IPS DF 6.9 (cell line): ENCODE measurements around the gene LATS2.
A peak's percentile ranks its signal among the peaks of the same experiment; 100 is the strongest.

Experiments used
- DNase-seq: peaks from one replicate; pipeline ENCODE4 v3.0.0-alpha.2; 2013; ENCODE audit warnings: low read depth, low spot score
- H3K27ac ChIP-seq: one replicate; pipeline ENCODE4 v1.5.1; 2013; ENCODE audit warnings: low read length, control low read depth
- H3K27me3 ChIP-seq: 2 replicates; pipeline ENCODE4 v1.6.1; 2013; ENCODE audit warnings: mild to moderate bottlenecking, low read length; ENCODE audit not compliant: control insufficient read depth, insufficient read depth
- H3K36me3 ChIP-seq: 2 replicates; pipeline ENCODE4 v1.6.1; 2013; ENCODE audit warnings: low read length; ENCODE audit not compliant: control insufficient read depth, insufficient read depth
- H3K4me1 ChIP-seq: 2 replicates; pipeline ENCODE4 v1.6.1; 2013; ENCODE audit warnings: low read length; ENCODE audit not compliant: control insufficient read depth, insufficient read depth
- H3K4me3 ChIP-seq: 2 replicates; pipeline ENCODE4 v1.5.1; 2013; ENCODE audit warnings: mild to moderate bottlenecking, low read length
- H3K9me3 ChIP-seq: 2 replicates; pipeline ENCODE4 v1.6.1; 2013; ENCODE audit warnings: low read length, inconsistent platforms; ENCODE audit not compliant: control insufficient read depth, insufficient read depth
- WGBS: extraction: QIAGEN DNeasy Blood & Tissue Kit; methylation state at CpG from one replicate; pipeline ENCODE4 v1.1.7; 2013; ENCODE audit warnings: mixed read lengths, missing lambda C conversion rate; ENCODE audit not compliant: insufficient read length, insufficient coverage; 5-methylcytosine and 5-hydroxymethylcytosine counted together

LATS2 gene

GRCh38 chr13:21061029-21061763, at the start of gene LATS2:
TSS of gene LATS2 (minus strand) at chr13:21061586. CDS start at chr13:21046026, 15,560 bp downstream.
- H3K9me3 ChIP-seq, result no peaks in the 10 kb centered on the region
- no CpG with 5 or more reads among the region's 96 CpGs for WGBS
- H3K27me3 ChIP-seq, result no peaks in the 10 kb centered on the region
- H3K36me3 ChIP-seq, result no peaks in the 10 kb centered on the region
- DNase-seq, result peak; percentile 85
- peak within 1 kb of the TSS; percentile 88 for H3K4me3 ChIP-seq
- no peak within 1 kb of the TSS for H3K27ac ChIP-seq
- H3K4me1 ChIP-seq, result no peaks in the 10 kb centered on the region

GRCh38 chr13:21109168-21109567, 47.8 kb upstream of the LATS2 start:
- H3K27me3 ChIP-seq, result no peaks in the 10 kb centered on the region
- no peaks in the 10 kb centered on the region for H3K9me3 ChIP-seq
- DNase-seq, result no peak
- no peak overlapping the region for H3K27ac ChIP-seq
- H3K4me3 ChIP-seq, result no peak overlapping the region
- no peaks in the 10 kb centered on the region; the same call in 1 of the 2 replicates for H3K4me1 ChIP-seq
- WGBS, result no CpG with 5 or more reads among the region's 7 CpGs
- H3K36me3 ChIP-seq, result no peaks in the 10 kb centered on the region

DNA sequence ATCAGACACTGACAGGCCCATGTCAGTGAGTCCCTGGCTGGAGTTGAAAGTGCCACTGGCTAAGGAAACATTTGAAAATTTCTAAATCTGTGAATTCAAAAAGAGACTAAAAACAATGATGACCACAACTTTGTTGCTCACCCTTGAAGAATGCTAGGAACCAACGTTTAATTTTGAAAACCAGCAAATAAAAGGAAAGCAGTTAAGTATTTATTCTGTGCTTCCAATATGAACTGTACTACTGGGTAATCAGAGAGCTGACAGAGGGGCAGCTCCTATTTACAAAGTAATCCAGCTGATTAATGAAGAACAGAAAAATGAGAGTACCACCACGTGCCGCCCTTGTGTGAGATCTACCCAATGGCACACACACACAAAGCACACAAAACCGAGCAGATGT, 44.7 kb upstream of the LATS2 start:
- no peaks in the 10 kb centered on the region for H3K36me3 ChIP-seq
- no peaks in the 10 kb centered on the region for H3K9me3 ChIP-seq
- H3K27ac ChIP-seq, result no peak overlapping the region
- no CpG with 5 or more reads among the region's 4 CpGs for WGBS
- no peak for DNase-seq
- no peaks in the 10 kb centered on the region; the same call in 1 of the 2 replicates for H3K4me1 ChIP-seq
- H3K4me3 ChIP-seq, result no peak overlapping the region
- no peaks in the 10 kb centered on the region for H3K27me3 ChIP-seq

DNA sequence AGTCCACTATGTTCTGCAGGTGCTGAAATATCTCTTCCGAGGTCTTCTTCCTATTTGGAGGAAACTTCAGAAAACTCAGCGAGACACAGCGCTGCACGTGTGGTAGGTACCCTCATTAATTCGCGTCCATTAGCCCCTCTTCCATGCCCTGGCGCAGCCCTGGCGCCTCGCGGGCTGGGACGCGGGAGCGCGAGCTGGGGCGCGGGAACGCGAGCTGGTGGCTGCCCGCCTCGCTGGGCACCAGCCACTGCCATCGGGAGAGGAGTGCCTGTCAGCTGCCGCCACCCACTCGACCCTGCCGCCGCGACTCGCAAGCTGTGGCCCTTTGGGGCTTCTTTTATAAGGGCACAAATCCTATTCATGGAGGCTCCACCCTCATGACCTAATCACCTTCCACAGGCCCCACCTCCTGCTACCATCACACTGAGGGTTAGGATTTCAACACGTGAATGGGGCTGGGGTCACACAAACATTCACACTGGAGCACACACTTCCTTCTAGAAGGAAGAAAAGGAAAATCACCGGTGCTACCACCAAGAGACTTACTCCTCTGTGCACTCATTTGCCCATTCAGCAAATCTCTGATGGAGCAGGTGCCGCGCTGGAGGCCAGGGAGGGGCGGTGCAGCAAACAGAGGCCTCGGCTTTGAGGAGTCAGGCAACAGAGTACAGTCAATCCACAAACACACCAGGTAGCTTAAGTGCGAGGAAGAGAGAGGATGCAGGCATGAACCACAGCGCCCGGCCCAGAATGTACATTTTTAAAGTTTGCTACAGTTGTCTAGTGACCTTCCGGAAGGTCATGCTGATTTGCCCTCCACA, 43.0 kb upstream of the LATS2 start:
- no peaks in the 10 kb centered on the region for H3K9me3 ChIP-seq
- H3K4me3 ChIP-seq, result no peak overlapping the region
- WGBS, result no CpG with 5 or more reads among the region's 37 CpGs
- H3K4me1 ChIP-seq, result no peaks in the 10 kb centered on the region; the same call in 1 of the 2 replicates
- DNase-seq, result no peak
- H3K27ac ChIP-seq, result no peak overlapping the region
- no peaks in the 10 kb centered on the region for H3K36me3 ChIP-seq
- H3K27me3 ChIP-seq, result no peaks in the 10 kb centered on the region

- H3K4me3 ChIP-seq, result no peak overlapping the region
- H3K9me3 ChIP-seq, result no peaks in the 10 kb centered on the region
- WGBS, result no CpG with 5 or more reads among the region's 12 CpGs
- no peaks in the 10 kb centered on the region for H3K27me3 ChIP-seq
- no peaks in the 10 kb centered on the region; the same call in 1 of the 2 replicates for H3K4me1 ChIP-seq
- no peaks in the 10 kb centered on the region for H3K36me3 ChIP-seq
- no peak for DNase-seq
- H3K27ac ChIP-seq, result no peak overlapping the region
Observed at GRCh38 chr13:21101865-21102576, 40.6 kb upstream of the LATS2 start.

- Histone ChIP-seq H3K27me3 (no peaks in the 10 kb centered on the region), H3K27ac (no peak overlapping the region), H3K4me1 (no peaks in the 10 kb centered on the region; the same call in 1 of the 2 replicates), H3K9me3 (no peaks in the 10 kb centered on the region), H3K36me3 (no peaks in the 10 kb centered on the region), H3K4me3 (no peak overlapping the region)
- no peak for DNase-seq
- WGBS, result no CpG with 5 or more reads among the region's 12 CpGs
Observed at GRCh38 chr13:21100994-21101757, 39.8 kb upstream of the LATS2 start.

DNA sequence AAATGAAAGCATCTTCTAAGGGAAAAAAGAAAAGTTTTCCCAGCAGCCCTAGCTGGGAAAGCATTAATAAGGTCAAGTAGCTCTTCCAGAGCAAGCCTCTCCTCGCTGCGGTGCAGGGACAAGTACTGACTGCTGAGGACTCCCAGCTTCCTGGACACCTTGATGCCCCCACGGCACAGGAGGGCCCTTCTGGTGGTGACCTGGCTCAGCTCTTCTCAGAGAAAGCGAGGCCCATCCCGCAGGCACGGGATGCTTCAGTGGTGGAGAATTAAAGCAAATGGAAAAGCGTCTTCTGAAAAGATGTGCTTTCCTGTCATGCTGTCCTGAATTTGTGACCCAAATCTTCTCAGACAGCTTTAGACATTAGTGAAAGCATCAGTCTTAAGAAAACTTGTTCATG, 38.8 kb upstream of the LATS2 start:
- no peak for DNase-seq
- no CpG with 5 or more reads among the region's 7 CpGs for WGBS
- no peaks in the 10 kb centered on the region; the same call in 1 of the 2 replicates for H3K4me1 ChIP-seq
- no peaks in the 10 kb centered on the region for H3K27me3 ChIP-seq
- no peak overlapping the region for H3K4me3 ChIP-seq
- no peak overlapping the region for H3K27ac ChIP-seq
- no peaks in the 10 kb centered on the region for H3K36me3 ChIP-seq
- no peaks in the 10 kb centered on the region for H3K9me3 ChIP-seq

DNA sequence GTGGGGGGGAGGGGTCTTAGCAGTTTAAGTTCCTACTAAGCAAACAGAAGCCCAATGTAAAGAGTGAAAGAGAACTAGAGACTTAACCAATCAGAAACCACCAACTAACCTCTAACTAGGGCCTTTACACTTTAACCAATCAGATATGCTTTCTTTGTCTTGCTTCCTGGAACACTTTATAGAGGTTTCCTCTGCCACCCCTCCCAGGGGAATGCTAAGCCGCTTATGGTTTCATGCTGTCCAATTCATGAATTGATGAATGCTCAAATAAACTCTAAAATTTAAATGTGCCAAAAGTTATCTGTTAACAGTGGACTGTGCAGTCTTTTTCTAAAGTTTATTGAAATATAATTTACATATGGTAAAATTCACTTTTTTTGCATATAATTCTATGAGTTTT, 33.9 kb upstream of the LATS2 start:
- Histone ChIP-seq H3K4me1 (no peaks in the 10 kb centered on the region), H3K27ac (no peak overlapping the region), H3K36me3 (no peaks in the 10 kb centered on the region), H3K27me3 (no peaks in the 10 kb centered on the region), H3K4me3 (no peak overlapping the region), H3K9me3 (no peaks in the 10 kb centered on the region)
- no peak for DNase-seq
- no CpG with 5 or more reads among the region's 1 CpG for WGBS

- no CpG with 5 or more reads among the region's 3 CpGs for WGBS
- Histone ChIP-seq H3K4me3 (no peak overlapping the region), H3K36me3 (no peaks in the 10 kb centered on the region)
Observed at GRCh38 chr13:21089830-21090229, 28.4 kb upstream of the LATS2 start.

GRCh38 chr13:21088534-21088933, 27.1 kb upstream of the LATS2 start:
- Histone ChIP-seq H3K4me3 (no peak overlapping the region), H3K36me3 (no peaks in the 10 kb centered on the region), H3K4me1 (no peaks in the 10 kb centered on the region), H3K9me3 (no peaks in the 10 kb centered on the region), H3K27ac (no peak overlapping the region), H3K27me3 (no peaks in the 10 kb centered on the region)
- no CpG with 5 or more reads among the region's 1 CpG for WGBS
- no peak for DNase-seq

More at GRCh38 chr13:21089830-21090229, 28.4 kb upstream of the LATS2 start:
- no peaks in the 10 kb centered on the region for H3K4me1 ChIP-seq
- no peak overlapping the region for H3K27ac ChIP-seq
- H3K27me3 ChIP-seq, result no peaks in the 10 kb centered on the region
- no peaks in the 10 kb centered on the region for H3K9me3 ChIP-seq
- no peak for DNase-seq
